B cell (primary cell): Measurements from ENCODE around the gene USO1. TPM values are rescaled to one million over a fixed set of nuclear protein-coding genes. Genes with fewer than 3 reads are reported as not detected.

ENCODE experiments used
- ATAC-seq: fragments of 200-7000 bp; cut with Tn5 transposase; one replicate; pipeline ENCODE4 v1.10.0; 2021; ENCODE audit warnings: low read depth, mild to moderate bottlenecking, moderate number of reproducible peaks, moderate library complexity
- CTCF ChIA-PET: fragments of 350-600 bp; sonication (Branson Sonifier 250); formaldehyde crosslinking; loops from one replicate; lab custom pipeline; 2021; ENCODE audit warnings: antibody characterized with exemption, inconsistent platforms; lab: Charles Lee
- POLR2A ChIA-PET: fragments of 350-600 bp; sonication (Branson Sonifier 250); formaldehyde crosslinking; loops from one replicate; lab custom pipeline; 2021; ENCODE audit warnings: antibody characterized with exemption; lab: Charles Lee
- DNase-seq: peaks from one replicate; pipeline ENCODE4 v3.0.0; 2013
- H2AFZ ChIP-seq: 2 replicates; pipeline ENCODE4 v1.6.1; 2012; ENCODE audit warnings: mild to moderate bottlenecking, low read depth, low read length; ENCODE audit not compliant: insufficient read depth, poor library complexity, severe bottlenecking
- H3K27ac ChIP-seq, 2 donors: 1 replicate in 1 of 2; 2 replicates in 1 of 2; pipeline ENCODE4 v1.5.1; 2012 to 2013; ENCODE audit warnings: low read length in 2 of 2, mild to moderate bottlenecking in 2 of 2, moderate library complexity in 1 of 2
- H3K27me3 ChIP-seq, 4 experiments: fragments of 200-600 bp in 1 of 4; sonication (generic) in 1 of 4; replicated peaks in 1 of 4; 1 replicate in 2 of 4; 2 replicates in 2 of 4; pipeline versions ENCODE4 v1.6.1 to v1.7.0; 2013 to 2016; ENCODE audit warnings: low read length in 3 of 4, mild to moderate bottlenecking in 2 of 4, mixed read lengths in 1 of 4, moderate library complexity in 1 of 4; ENCODE audit not compliant: insufficient read depth in 4 of 4, control insufficient read depth in 3 of 4; ENCODE audit errors: control extremely low read depth in 1 of 4
- H3K36me3 ChIP-seq, 2 experiments: replicated peaks in 1 of 2; 1 replicate in 1 of 2; 2 replicates in 1 of 2; pipeline versions ENCODE4 v1.6.1 to v1.7.1; 2013; ENCODE audit warnings: low read length in 1 of 2; ENCODE audit not compliant: insufficient read depth in 2 of 2, control insufficient read depth in 1 of 2; ENCODE audit errors: control extremely low read depth in 1 of 2, extremely low read depth in 1 of 2
- H3K4me1 ChIP-seq, 2 donors: fragments of 200-600 bp in 1 of 2; sonication (generic) in 1 of 2; 1 replicate in 1 of 2; 2 replicates in 1 of 2; pipeline versions ENCODE4 v1.5.1 to v1.6.1; 2013 to 2017; ENCODE audit warnings: low read length in 2 of 2; ENCODE audit not compliant: control insufficient read depth in 2 of 2, insufficient read depth in 2 of 2
- H3K4me2 ChIP-seq: replicated peaks from 2 replicates; pipeline ENCODE3; 2012; ENCODE audit warnings: mild to moderate bottlenecking, low read depth, low read length; ENCODE audit not compliant: poor library complexity, severe bottlenecking
- H3K4me3 ChIP-seq, 5 experiments: fragments of 200-600 bp in 1 of 5; sonication (generic) in 1 of 5; 1 replicate in 3 of 5; 2 replicates in 2 of 5; pipeline versions ENCODE4 v1.5.1 to v1.7.0; 2011 to 2016; ENCODE audit warnings: low read length in 4 of 5, mild to moderate bottlenecking in 4 of 5, low read depth in 2 of 5, control low read depth in 1 of 5, moderate library complexity in 1 of 5; ENCODE audit not compliant: insufficient read depth in 1 of 5; ENCODE audit errors: control extremely low read depth in 1 of 5, extremely low read depth in 1 of 5
- H3K79me2 ChIP-seq: fragments of 200-600 bp; sonication (generic); one replicate; pipeline ENCODE4 v1.6.0; 2016; ENCODE audit warnings: low read length; ENCODE audit not compliant: control insufficient read depth, insufficient read depth
- H3K9ac ChIP-seq: fragments of 200-600 bp; sonication (generic); 2 replicates; pipeline ENCODE4 v1.6.1; 2017; ENCODE audit warnings: mild to moderate bottlenecking, low read length, moderate library complexity
- H3K9me3 ChIP-seq, 3 donors: one replicate each; pipeline versions ENCODE4 v1.6.1 to v1.7.1; 2013; ENCODE audit warnings: low read length in 2 of 3; ENCODE audit not compliant: control insufficient read depth in 2 of 3, insufficient read depth in 1 of 3; ENCODE audit errors: control extremely low read depth in 1 of 3
- H4K20me1 ChIP-seq: 2 replicates; pipeline ENCODE4 v1.6.0; 2012; ENCODE audit warnings: mild to moderate bottlenecking, low read length; ENCODE audit not compliant: insufficient read depth, control insufficient read depth, poor library complexity, severe bottlenecking
- H3K27ac Mint-ChIP-seq: one replicate; pipeline ENCODE4 v1.8.0; 2021; ENCODE audit warnings: mixed read lengths
- H3K27me3 Mint-ChIP-seq: one replicate; pipeline ENCODE4 v1.8.0; 2021; ENCODE audit warnings: mixed read lengths
- H3K4me1 Mint-ChIP-seq: one replicate; pipeline ENCODE4 v1.8.0; 2021; ENCODE audit warnings: mixed read lengths
- H3K4me3 Mint-ChIP-seq: one replicate; pipeline ENCODE4 v1.8.0; 2021; ENCODE audit warnings: mixed read lengths
- H3K9me3 Mint-ChIP-seq: one replicate; pipeline ENCODE4 v1.8.0; 2022; ENCODE audit warnings: mixed read lengths; ENCODE audit not compliant: insufficient read depth
- CTCF ChIP-seq: fragments of 200-600 bp; IDR thresholded peaks from one replicate; pipeline ENCODE4 v1.8.0; 2022; ENCODE audit warnings: antibody characterized with exemption, mild to moderate bottlenecking
- EZH2 ChIP-seq: IDR thresholded peaks from 2 replicates; pipeline ENCODE4 v1.6.1; 2012; ENCODE audit warnings: borderline replicate concordance, low read depth, mild to moderate bottlenecking, moderate library complexity, low read length; ENCODE audit not compliant: insufficient read depth, poor library complexity, severe bottlenecking
- WGBS: methylation state at CpG from one replicate; pipeline ENCODE4 v1.1.5; 2013; ENCODE audit warnings: missing lambda C conversion rate; ENCODE audit not compliant: insufficient coverage; 5-methylcytosine and 5-hydroxymethylcytosine counted together
- intact Hi-C: fragments of 100-400 bp; cut with micrococcal nuclease; formaldehyde crosslinking; loops from one replicate; pipeline ENCODE4 v1.10.0; 2022
- polyA plus RNA-seq: library from polyadenylated mRNA; depleted of rRNA; stranded (reverse); fragments of >200 nt; gene quantifications from 2 replicates; pipeline ENCODE4 v1.2.3, GENCODE V29; 2012
- total RNA-seq, 2 donors: library from RNA; stranded (reverse); fragments of 120-200 nt in 1 of 2; gene quantifications; 1 replicate in 1 of 2; 2 replicates in 1 of 2; pipeline versions ENCODE4 v1.2.3 to v1.2.4, GENCODE V29; 2013 to 2022

Gene USO1
- total and polyA plus RNA-seq, 2 donors (not counting 1 experiment from before 2014, with no cell fraction given), result 12.3 to 45.0 TPM

GRCh38 chr4:75729836-75730235, 5.5 kb downstream of the USO1 start:
- ChIA-PET POLR2A (no interaction called here), CTCF (no interaction called here)
- no peak overlapping the region for H3K27ac ChIP-seq
- no peaks in the 10 kb centered on the region for H3K27me3 ChIP-seq
- no peak overlapping the region for H3K4me3 Mint-ChIP-seq
- H3K36me3 ChIP-seq, result peaks cover 0 to 2% of the 10 kb centered on the region in 2 experiments
- no peak overlapping the region for H3K27ac Mint-ChIP-seq
- no peaks in the 10 kb centered on the region for H3K9me3 ChIP-seq
- WGBS, result no CpG with 5 or more reads among the region's 3 CpGs
- no peaks in the 10 kb centered on the region for H3K27me3 Mint-ChIP-seq
- no peak overlapping the region for H3K4me3 ChIP-seq
- TF ChIP-seq EZH2, result no peak
- TF ChIP-seq CTCF, result no peak
- peaks cover 89% of the 10 kb centered on the region for H3K79me2 ChIP-seq
- peaks cover 46% of the 10 kb centered on the region for H3K4me1 Mint-ChIP-seq
- H3K4me2 ChIP-seq, result no peak overlapping the region
- no peak for DNase-seq
- H2AFZ ChIP-seq, result no peak overlapping the region
- intact Hi-C loops, result no loop called here
- no peak overlapping the region for H3K9ac ChIP-seq
- peaks cover 9 to 16% of the 10 kb centered on the region in 2 donors for H3K4me1 ChIP-seq
- peaks cover 9% of the 10 kb centered on the region for H4K20me1 ChIP-seq
- H3K9me3 Mint-ChIP-seq, result no peaks in the 10 kb centered on the region
- no peak for ATAC-seq

GRCh38 chr4:75733369-75733768, 9.0 kb downstream of the USO1 start:
- peaks cover 25% of the 10 kb centered on the region for H3K4me1 Mint-ChIP-seq
- no peak overlapping the region for H3K27ac Mint-ChIP-seq
- H3K79me2 ChIP-seq, result peaks cover 81% of the 10 kb centered on the region
- no peak overlapping the region for H2AFZ ChIP-seq
- H3K9me3 ChIP-seq, result no peaks in the 10 kb centered on the region
- H3K27ac ChIP-seq, result no peak overlapping the region
- H4K20me1 ChIP-seq, result peaks cover 14% of the 10 kb centered on the region
- no peak overlapping the region for H3K4me2 ChIP-seq
- no peaks in the 10 kb centered on the region for H3K27me3 Mint-ChIP-seq
- peaks cover 0 to 1% of the 10 kb centered on the region in 2 experiments for H3K36me3 ChIP-seq
- no peak for ATAC-seq
- no peak overlapping the region for H3K4me3 Mint-ChIP-seq
- TF ChIP-seq CTCF (no peak), EZH2 (no peak)
- no peak overlapping the region for H3K4me3 ChIP-seq
- DNase-seq, result no peak
- H3K4me1 ChIP-seq, result no peaks in the 10 kb centered on the region
- ChIA-PET CTCF (interaction anchor here (0.7 kb wide), 1 partner anchor 89 kb away, joined by 4 read pairs; no protein-coding TSS in a partner anchor), POLR2A (interaction anchor here (0.6 kb wide), 1 partner anchor 103 kb away, joined by 3 read pairs; the partner anchor contains the start of gene CDKL2)
- no peaks in the 10 kb centered on the region for H3K27me3 ChIP-seq
- H3K9ac ChIP-seq, result no peak overlapping the region
- intact Hi-C loops, result no loop called here
- H3K9me3 Mint-ChIP-seq, result no peaks in the 10 kb centered on the region
